ENCODE results near the gene CCDC12.

The CCDC12 gene

DNA sequence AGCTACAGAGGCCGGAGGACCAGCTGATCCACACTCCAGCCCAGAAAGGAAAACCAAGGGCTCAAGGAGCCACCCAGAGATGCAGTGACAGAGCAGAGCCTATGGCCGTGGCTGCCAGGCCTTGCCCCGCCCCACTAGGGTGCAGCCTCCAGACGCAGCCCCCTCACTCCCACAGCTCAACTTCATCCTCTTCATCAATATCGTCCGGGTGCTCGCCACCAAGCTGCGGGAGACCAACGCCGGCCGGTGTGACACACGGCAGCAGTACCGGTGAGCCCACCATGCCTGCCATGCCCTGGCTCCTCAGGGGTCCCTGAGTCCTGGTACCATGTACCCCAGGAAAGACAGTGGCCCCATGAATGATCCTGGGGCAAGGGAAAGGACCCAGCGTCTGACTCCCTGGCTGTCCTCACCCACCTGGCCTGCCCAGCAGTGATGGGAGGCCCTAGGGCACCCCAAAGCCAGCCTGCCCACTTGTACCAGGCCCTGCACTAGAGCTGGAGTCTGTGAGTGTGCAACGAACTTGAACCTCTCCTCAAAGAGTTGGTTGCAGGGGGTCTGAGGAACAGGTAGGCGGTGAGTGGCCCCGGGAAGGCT is 74.9 kb downstream of the CCDC12 start:
- TF ChIP-seq, protein P1, sequence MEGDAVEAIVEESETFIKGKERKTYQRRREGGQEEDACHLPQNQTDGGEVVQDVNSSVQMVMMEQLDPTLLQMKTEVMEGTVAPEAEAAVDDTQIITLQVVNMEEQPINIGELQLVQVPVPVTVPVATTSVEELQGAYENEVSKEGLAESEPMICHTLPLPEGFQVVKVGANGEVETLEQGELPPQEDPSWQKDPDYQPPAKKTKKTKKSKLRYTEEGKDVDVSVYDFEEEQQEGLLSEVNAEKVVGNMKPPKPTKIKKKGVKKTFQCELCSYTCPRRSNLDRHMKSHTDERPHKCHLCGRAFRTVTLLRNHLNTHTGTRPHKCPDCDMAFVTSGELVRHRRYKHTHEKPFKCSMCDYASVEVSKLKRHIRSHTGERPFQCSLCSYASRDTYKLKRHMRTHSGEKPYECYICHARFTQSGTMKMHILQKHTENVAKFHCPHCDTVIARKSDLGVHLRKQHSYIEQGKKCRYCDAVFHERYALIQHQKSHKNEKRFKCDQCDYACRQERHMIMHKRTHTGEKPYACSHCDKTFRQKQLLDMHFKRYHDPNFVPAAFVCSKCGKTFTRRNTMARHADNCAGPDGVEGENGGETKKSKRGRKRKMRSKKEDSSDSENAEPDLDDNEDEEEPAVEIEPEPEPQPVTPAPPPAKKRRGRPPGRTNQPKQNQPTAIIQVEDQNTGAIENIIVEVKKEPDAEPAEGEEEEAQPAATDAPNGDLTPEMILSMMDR (IDR thresholded peaks at IDR 0.05; ENCODE audit: insufficient read depth, low read depth, low read length, missing control alignments): no peak
- H3K4me3 ChIP-seq (ENCODE audit: low read length): no peak overlapping the region
- no peak for DNase-seq (ENCODE audit: low read depth)

GRCh38 chr3:46901061-46901460 is 75.5 kb downstream of the CCDC12 start:
- H3K4me3 ChIP-seq (ENCODE audit: low read length): no peak overlapping the region
- no peak for DNase-seq (ENCODE audit: low read depth)
- TF ChIP-seq, protein P1 (IDR thresholded peaks at IDR 0.05; ENCODE audit: insufficient read depth, low read depth, low read length, missing control alignments): no peak

DNA sequence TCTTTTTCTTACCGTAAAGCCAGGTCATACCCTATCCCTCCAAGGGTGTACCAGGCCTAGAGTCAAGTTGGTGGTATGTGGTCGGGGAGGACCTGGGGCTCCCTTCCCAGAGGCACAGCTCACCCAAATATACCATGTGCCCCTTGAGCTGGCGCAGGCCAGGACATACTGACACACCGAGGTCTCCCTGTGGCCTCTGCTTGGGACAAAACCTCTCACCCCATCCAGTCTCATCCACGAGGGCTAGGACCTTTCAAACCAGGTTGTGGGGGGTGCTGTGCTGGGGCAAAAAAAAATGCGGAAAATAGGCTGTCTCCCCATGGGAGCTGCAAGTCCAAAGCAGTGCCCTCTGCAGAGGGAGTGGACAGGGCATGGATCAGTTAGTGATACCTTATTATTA is 76.2 kb downstream of the CCDC12 start:
- TF ChIP-seq, protein P1 (IDR thresholded peaks at IDR 0.05; ENCODE audit: insufficient read depth, low read depth, low read length, missing control alignments): no peak
- H3K4me3 ChIP-seq (ENCODE audit: low read length): no peak overlapping the region
- no peak for DNase-seq (ENCODE audit: low read depth)

DNA sequence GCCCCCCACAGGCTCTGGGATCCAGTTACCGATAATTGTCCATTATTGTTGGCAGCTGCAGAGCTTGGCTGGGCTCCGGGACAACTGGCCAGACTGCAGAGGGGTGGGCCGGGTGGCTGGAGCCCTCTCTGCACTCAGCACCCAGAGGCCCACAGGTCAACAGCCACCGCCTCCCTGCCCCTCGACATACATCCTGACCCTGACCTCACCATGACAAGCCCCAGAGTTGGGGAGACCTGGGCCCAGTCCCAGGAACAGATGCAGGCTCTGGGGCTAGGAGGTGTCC is 76.6 kb downstream of the CCDC12 start:
- H3K4me3 ChIP-seq (ENCODE audit: low read length): no peak overlapping the region
- TF ChIP-seq, protein P1 (IDR thresholded peaks at IDR 0.05; ENCODE audit: insufficient read depth, low read depth, low read length, missing control alignments): no peak
- no peak for DNase-seq (ENCODE audit: low read depth)

DNA sequence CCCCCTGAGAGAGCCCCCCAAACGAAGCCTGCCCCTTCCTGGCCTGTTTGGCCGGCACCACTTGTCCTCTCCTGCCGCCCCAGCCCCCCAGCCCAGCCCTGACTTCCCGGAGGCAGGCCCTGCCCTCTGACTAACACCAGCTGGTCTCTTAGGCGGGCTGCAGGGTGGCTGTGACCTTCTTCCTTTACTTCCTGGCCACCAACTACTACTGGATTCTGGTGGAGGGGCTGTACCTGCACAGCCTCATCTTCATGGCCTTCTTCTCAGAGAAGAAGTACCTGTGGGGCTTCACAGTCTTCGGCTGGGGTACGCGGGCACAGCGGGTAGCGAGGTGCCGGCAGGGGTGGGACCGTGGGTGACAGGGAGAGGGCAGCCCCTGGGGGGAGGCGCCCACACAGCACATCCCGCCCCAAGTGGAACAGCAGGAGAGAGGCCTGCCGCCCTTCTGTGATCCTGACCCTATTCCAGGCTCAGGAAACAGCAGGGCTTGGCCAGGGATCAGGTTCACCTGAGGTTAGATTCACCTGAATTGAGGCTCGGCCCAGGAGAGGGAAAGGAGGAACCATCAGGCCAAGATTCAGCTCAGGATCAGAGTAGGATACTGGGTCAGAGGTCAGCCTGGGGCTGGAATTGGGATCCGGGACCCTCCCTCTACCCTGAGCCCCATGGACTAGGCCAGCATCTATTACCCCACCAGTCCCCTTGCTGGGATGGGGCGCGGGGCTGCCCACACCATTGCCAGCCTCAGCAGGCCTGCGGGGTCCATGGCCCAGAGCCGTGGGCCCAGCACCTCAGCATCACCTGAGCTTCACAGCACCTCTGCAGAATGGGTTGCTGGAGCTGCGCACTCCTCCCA is 77.2 kb downstream of the CCDC12 start:
- TF ChIP-seq, protein P1 (IDR thresholded peaks at IDR 0.05; ENCODE audit: insufficient read depth, low read depth, low read length, missing control alignments): no peak
- DNase-seq (ENCODE audit: low read depth): no peak

GRCh38 chr3:46898321-46899150 is 78.0 kb downstream of the CCDC12 start:
- H3K4me3 ChIP-seq (ENCODE audit: low read length): no peak overlapping the region
- TF ChIP-seq, protein P1 (IDR thresholded peaks at IDR 0.05; ENCODE audit: insufficient read depth, low read depth, low read length, missing control alignments): no peak
- no peak for DNase-seq (ENCODE audit: low read depth)

More for the DNA sequence above, 77.2 kb downstream of the CCDC12 start:
- no peak overlapping the region for H3K4me3 ChIP-seq (ENCODE audit: low read length)
